Naive thymus-derived CD4-positive, alpha-beta T cell (primary cell): ENCODE data around the gene BICC1. TPM values are rescaled to one million over a fixed set of nuclear protein-coding genes. Genes with fewer than 3 reads are reported as not detected.
A peak's percentile ranks its signal among the peaks of the same experiment; 100 is the strongest.

Experiments used
- ATAC-seq: fragments of 150-1000 bp; cut with Tn5 transposase; 2 replicates; pipeline ENCODE4 v1.10.0; 2021; ENCODE audit warnings: mild to moderate bottlenecking, moderate library complexity
- CTCF ChIA-PET: fragments of 350-600 bp; sonication (Branson Sonifier 250); formaldehyde crosslinking; loops from one replicate; lab custom pipeline; 2021; ENCODE audit warnings: antibody characterized with exemption; lab: Charles Lee
- POLR2A ChIA-PET: fragments of 350-600 bp; sonication (Branson Sonifier 250); formaldehyde crosslinking; loops from one replicate; lab custom pipeline; 2021; ENCODE audit warnings: antibody characterized with exemption, inconsistent platforms; lab: Charles Lee
- DNase-seq, 9 donors: peaks; one replicate each; pipeline versions ENCODE4 v3.0.0 to v3.0.0-alpha.2; 2020 to 2022; ENCODE audit warnings: mixed read lengths in 1 of 9
- H3K27ac ChIP-seq: one replicate; pipeline ENCODE4 v1.7.0; 2013; ENCODE audit warnings: mild to moderate bottlenecking, low read depth, low read length, moderate library complexity
- H3K27me3 ChIP-seq, 2 donors: one replicate each; pipeline ENCODE4 v1.7.0; 2013; ENCODE audit warnings: low read length in 2 of 2, mild to moderate bottlenecking in 2 of 2, moderate library complexity in 2 of 2; ENCODE audit not compliant: control insufficient read depth in 2 of 2, insufficient read depth in 2 of 2
- H3K36me3 ChIP-seq, 3 experiments: 1 replicate in 2 of 3; 2 replicates in 1 of 3; pipeline ENCODE4 v1.7.0; 2013; ENCODE audit warnings: low read length in 3 of 3, mild to moderate bottlenecking in 3 of 3, moderate library complexity in 1 of 3; ENCODE audit not compliant: insufficient read depth in 3 of 3, control insufficient read depth in 2 of 3
- H3K4me1 ChIP-seq, 2 donors: one replicate each; pipeline ENCODE4 v1.7.0; 2013; ENCODE audit warnings: low read length in 2 of 2, mild to moderate bottlenecking in 2 of 2, moderate library complexity in 1 of 2; ENCODE audit not compliant: control insufficient read depth in 2 of 2, insufficient read depth in 2 of 2
- H3K4me3 ChIP-seq: 2 replicates; pipeline ENCODE4 v1.7.0; 2013; ENCODE audit warnings: mild to moderate bottlenecking, low read length
- H3K9me3 ChIP-seq, 3 experiments: 1 replicate in 2 of 3; 2 replicates in 1 of 3; pipeline ENCODE4 v1.7.0; 2013; ENCODE audit warnings: low read length in 3 of 3; ENCODE audit not compliant: control insufficient read depth in 2 of 3
- H3K27ac Mint-ChIP-seq, 9 donors: one replicate each; pipeline ENCODE4 v1.8.0; 2020 to 2022; ENCODE audit warnings: mixed read lengths in 9 of 9, mild to moderate bottlenecking in 8 of 9, moderate library complexity in 5 of 9, inconsistent platforms in 2 of 9
- H3K27me3 Mint-ChIP-seq, 5 donors: one replicate each; pipeline ENCODE4 v1.8.0; 2021 to 2022; ENCODE audit warnings: mixed read lengths in 5 of 5, mild to moderate bottlenecking in 1 of 5
- H3K36me3 Mint-ChIP-seq, 5 donors: one replicate each; pipeline ENCODE4 v1.8.0; 2020 to 2022; ENCODE audit warnings: mixed read lengths in 5 of 5, mild to moderate bottlenecking in 3 of 5, inconsistent platforms in 1 of 5
- H3K4me1 Mint-ChIP-seq, 7 donors: one replicate each; pipeline ENCODE4 v1.8.0; 2020 to 2022; ENCODE audit warnings: mixed read lengths in 7 of 7, mild to moderate bottlenecking in 3 of 7, inconsistent platforms in 1 of 7
- H3K4me3 Mint-ChIP-seq, 10 donors: one replicate each; pipeline ENCODE4 v1.8.0; 2020 to 2022; ENCODE audit warnings: mild to moderate bottlenecking in 10 of 10, mixed read lengths in 10 of 10, moderate library complexity in 6 of 10, inconsistent platforms in 2 of 10
- H3K9me3 Mint-ChIP-seq, 11 donors: one replicate each; pipeline ENCODE4 v1.8.0; 2020 to 2022; ENCODE audit warnings: mixed read lengths in 11 of 11, mild to moderate bottlenecking in 4 of 11, inconsistent platforms in 1 of 11, moderate library complexity in 1 of 11
- intact Hi-C, 2 donors: fragments of 100-400 bp; cut with micrococcal nuclease; formaldehyde crosslinking; loops; one replicate each; pipeline ENCODE4 v1.15.1; 2023
- polyA plus RNA-seq, 2 donors: library from polyadenylated mRNA; unstranded; fragments of 300-500 nt; fragmentation: Illumina TruSeq; gene quantifications; one replicate each; pipeline ENCODE4 v1.2.3, GENCODE V29; 2021
- total RNA-seq, 6 experiments: library from RNA in 5 of 6; stranded (reverse) in 5 of 6; gene quantifications; 1 replicate in 5 of 6; 2 replicates in 1 of 6; pipeline ENCODE4 v1.2.3 and lab custom pipeline; 2021 to 2026

BICC1 gene
- total and polyA plus RNA-seq, 7 experiments from 2014 or later: 0.05 to 0.10 TPM; not detected in 5

DNA sequence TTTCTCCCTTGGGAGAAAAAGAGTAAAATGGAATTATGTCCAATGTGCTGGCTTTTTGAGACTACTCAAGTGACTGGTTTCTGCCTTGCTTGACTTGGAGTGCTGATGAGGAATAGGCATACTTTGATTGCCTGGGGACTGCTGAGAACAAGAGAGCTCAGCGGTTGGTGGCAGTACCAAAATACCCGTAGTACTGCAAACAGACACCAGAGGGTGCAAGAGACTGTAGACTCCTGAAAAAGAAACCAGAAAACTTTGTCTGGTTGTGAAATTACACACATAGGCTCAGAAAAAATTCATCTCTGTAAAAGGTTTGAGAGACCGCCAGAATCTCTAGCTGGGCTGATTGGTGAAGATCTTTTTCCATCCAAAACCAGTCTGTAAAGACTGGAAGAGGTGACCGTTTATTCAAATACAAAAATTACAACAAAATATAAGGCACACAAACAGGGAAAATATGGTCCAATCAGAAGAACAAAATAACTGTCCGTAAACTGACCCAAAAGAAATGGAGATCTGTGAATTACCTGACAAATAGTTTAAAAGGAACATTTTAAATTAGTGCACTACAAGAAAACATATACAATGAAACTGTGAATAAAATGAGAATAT lies 18.5 kb downstream of the BICC1 start:
- Histone ChIP-seq H3K4me3 (no peak overlapping the region), H3K27ac (no peak overlapping the region), H3K36me3 (no peaks in the 10 kb centered on the region), H3K27me3 (no peaks in the 10 kb centered on the region), H3K4me1 (no peaks in the 10 kb centered on the region), H3K9me3 (no peaks in the 10 kb centered on the region)
- H3K36me3 Mint-ChIP-seq: peaks cover 0 to 7% (median 0%) of the 10 kb centered on the region in 5 donors
- intact Hi-C loops: loop anchor here (1.0 to 10.0 kb wide), 2 partner anchors 232 to 236 kb away; no protein-coding TSS in a partner anchor
- ChIA-PET CTCF (no interaction called here), POLR2A (no interaction called here)
- ATAC-seq (peak; percentile 78), DNase-seq (peak in 7 of 9 donors; percentile 3 to 46 (median 22))
- H3K27me3 Mint-ChIP-seq: peaks cover 2 to 33% (median 22%) of the 10 kb centered on the region in 5 donors
- no peak overlapping the region for H3K27ac Mint-ChIP-seq
- H3K4me1 Mint-ChIP-seq: no peaks in the 10 kb centered on the region
- peaks cover 0 to 36% (median 8%) of the 10 kb centered on the region in 11 donors for H3K9me3 Mint-ChIP-seq
- no peak overlapping the region for H3K4me3 Mint-ChIP-seq

DNA sequence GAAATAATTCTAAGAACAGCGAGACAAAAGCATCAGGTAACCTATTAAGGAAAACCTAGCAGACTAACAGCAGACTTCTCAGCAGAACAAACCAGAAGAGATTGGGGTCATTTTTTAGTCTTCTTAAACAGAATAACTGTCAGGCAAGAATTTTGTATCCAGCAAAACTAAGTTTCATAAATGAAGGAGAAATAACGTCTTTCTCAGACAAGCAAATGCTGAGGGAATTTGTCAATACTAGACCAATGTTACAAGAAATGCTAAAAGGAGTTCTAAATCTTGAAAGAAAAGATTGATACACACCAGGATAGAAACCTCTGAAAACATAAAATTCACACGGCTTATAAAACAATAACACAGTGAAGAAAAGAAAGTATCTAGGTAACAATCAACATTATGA lies 22.6 kb downstream of the BICC1 start:
- no peak overlapping the region for H3K4me3 Mint-ChIP-seq
- no peak overlapping the region for H3K27ac Mint-ChIP-seq
- Histone ChIP-seq H3K27me3 (no peaks in the 10 kb centered on the region), H3K36me3 (no peaks in the 10 kb centered on the region), H3K4me3 (no peak overlapping the region), H3K9me3 (no peaks in the 10 kb centered on the region), H3K27ac (no peak overlapping the region), H3K4me1 (no peaks in the 10 kb centered on the region)
- ChIA-PET CTCF (no interaction called here), POLR2A (no interaction called here)
- H3K9me3 Mint-ChIP-seq: peaks cover 0 to 53% (median 11%) of the 10 kb centered on the region in 11 donors
- intact Hi-C loops: loop anchor here in 1 of 2 donors (10.0 kb wide), 1 partner anchor 241 kb away; no protein-coding TSS in a partner anchor
- peaks cover 0 to 7% (median 0%) of the 10 kb centered on the region in 5 donors for H3K36me3 Mint-ChIP-seq
- no peaks in the 10 kb centered on the region for H3K4me1 Mint-ChIP-seq
- ATAC-seq: no peak
- H3K27me3 Mint-ChIP-seq: peaks cover 2 to 48% (median 26%) of the 10 kb centered on the region in 5 donors
- DNase-seq: no peak

DNA sequence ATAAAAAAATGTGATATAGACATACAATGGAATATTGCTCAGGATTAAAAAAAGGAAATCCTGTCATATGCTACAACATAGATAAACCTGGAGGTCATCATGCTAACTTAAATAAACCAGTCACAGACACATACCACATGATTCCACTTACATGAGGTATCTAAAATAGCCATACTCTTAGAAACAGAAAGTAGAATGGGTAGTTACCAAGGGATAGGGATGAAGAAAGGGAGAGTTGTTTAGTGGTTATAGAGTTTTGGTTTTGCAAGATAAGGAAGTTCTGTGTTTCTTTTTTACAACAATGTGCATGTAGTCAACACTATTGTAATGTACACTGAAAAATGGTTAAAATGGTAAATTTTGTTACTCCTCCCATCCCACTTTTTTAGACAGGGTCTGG lies 30.5 kb downstream of the BICC1 start:
- Histone ChIP-seq H3K9me3 (no peaks in the 10 kb centered on the region), H3K27me3 (no peaks in the 10 kb centered on the region), H3K36me3 (no peaks in the 10 kb centered on the region), H3K4me3 (no peak overlapping the region), H3K4me1 (no peaks in the 10 kb centered on the region), H3K27ac (no peak overlapping the region)
- POLR2A ChIA-PET: no interaction called here
- Mint-ChIP-seq H3K4me1 (no peaks in the 10 kb centered on the region), H3K36me3 (no peaks in the 10 kb centered on the region), H3K27me3 (peaks cover 0 to 10% (median under 1%) of the 10 kb centered on the region in 5 donors), H3K27ac (no peak overlapping the region), H3K9me3 (peaks cover 0 to 11% (median 0%) of the 10 kb centered on the region in 11 donors), H3K4me3 (no peak overlapping the region)
- ATAC-seq (no peak), DNase-seq (no peak)
- intact Hi-C loops: no loop called here
- CTCF ChIA-PET: no interaction called here

DNA sequence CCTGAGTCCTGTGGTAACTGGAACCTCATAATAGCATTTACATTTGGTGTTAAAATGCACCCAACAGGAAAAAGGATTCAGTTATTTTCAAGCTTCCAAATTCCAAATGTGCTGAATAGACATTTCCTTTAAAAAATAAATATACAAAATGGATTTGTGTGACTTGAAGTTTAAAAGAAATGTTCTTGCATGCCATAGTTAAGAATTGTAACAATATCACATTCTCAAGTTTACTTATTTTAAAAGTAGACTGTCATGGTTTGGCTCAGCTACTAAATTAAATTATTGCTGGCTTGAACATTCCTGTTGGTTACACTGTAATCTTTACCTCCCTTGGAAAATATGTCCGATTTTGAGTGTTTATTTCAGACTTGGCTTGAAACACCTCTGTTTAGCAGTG lies 31.5 kb downstream of the BICC1 start:
- no peak overlapping the region for H3K27ac Mint-ChIP-seq
- peaks cover 0 to 3% (median 0%) of the 10 kb centered on the region in 11 donors for H3K9me3 Mint-ChIP-seq
- POLR2A ChIA-PET: no interaction called here
- Histone ChIP-seq H3K4me1 (no peaks in the 10 kb centered on the region), H3K27ac (no peak overlapping the region), H3K9me3 (no peaks in the 10 kb centered on the region), H3K36me3 (no peaks in the 10 kb centered on the region), H3K27me3 (no peaks in the 10 kb centered on the region), H3K4me3 (no peak overlapping the region)
- no peaks in the 10 kb centered on the region for H3K4me1 Mint-ChIP-seq
- no peak overlapping the region for H3K4me3 Mint-ChIP-seq
- CTCF ChIA-PET: no interaction called here
- ATAC-seq (no peak), DNase-seq (no peak)
- intact Hi-C loops: no loop called here
- peaks cover 0 to 5% (median 0%) of the 10 kb centered on the region in 5 donors for H3K27me3 Mint-ChIP-seq
- H3K36me3 Mint-ChIP-seq: no peaks in the 10 kb centered on the region

DNA sequence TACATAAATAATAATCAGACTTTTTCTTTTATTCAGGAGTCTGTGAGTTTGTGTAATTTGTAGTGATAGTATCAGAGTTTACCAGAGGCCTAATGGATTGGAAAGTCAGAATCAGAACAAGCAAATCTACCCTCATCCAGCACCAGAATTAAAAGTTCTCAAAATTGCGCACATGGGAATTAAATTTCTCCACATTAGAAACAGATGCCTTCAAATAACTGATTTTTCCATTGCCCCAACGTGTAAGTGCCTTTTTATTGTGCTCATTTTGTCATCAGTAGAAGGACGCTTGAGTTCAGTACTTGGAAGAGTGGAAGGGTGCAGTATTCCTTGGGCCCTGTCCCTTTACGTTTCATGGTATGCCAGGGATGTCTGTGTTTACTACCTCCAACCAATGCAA lies 32.8 kb downstream of the BICC1 start:
- ChIA-PET POLR2A (no interaction called here), CTCF (no interaction called here)
- Mint-ChIP-seq H3K27ac (no peak overlapping the region), H3K27me3 (peaks cover 0 to 1% (median 0%) of the 10 kb centered on the region in 5 donors), H3K9me3 (no peaks in the 10 kb centered on the region), H3K4me3 (no peak overlapping the region), H3K36me3 (no peaks in the 10 kb centered on the region), H3K4me1 (no peaks in the 10 kb centered on the region)
- H3K27me3 ChIP-seq: no peaks in the 10 kb centered on the region
- H3K4me3 ChIP-seq: no peak overlapping the region
- ATAC-seq (no peak), DNase-seq (no peak)
- H3K9me3 ChIP-seq: no peaks in the 10 kb centered on the region
- H3K27ac ChIP-seq: no peak overlapping the region
- no peaks in the 10 kb centered on the region for H3K36me3 ChIP-seq
- intact Hi-C loops: no loop called here
- H3K4me1 ChIP-seq: no peaks in the 10 kb centered on the region

DNA sequence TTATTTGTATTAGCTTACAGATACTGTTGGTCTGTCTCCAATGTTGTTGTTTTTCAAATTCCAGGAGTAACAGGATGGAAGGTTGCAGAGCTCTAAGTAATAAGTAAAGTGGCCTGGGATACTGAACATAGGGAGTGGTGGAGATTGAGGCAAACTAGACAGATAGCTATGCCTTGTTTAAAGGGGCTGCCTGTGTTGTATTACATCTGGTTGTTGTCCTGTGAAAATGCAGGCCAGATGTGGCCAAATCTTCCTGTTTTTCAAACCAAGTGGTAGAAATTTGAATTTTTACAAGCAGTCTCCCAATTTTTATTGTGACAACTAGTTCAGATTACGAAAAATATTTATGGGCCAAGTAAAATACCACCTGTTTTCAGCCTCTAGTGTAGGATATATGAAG lies 33.5 kb downstream of the BICC1 start:
- DNase-seq (no peak), ATAC-seq (no peak)
- Mint-ChIP-seq H3K4me1 (no peaks in the 10 kb centered on the region), H3K36me3 (no peaks in the 10 kb centered on the region), H3K27me3 (peaks cover 0 to 7% (median 0%) of the 10 kb centered on the region in 5 donors), H3K4me3 (no peak overlapping the region), H3K27ac (no peak overlapping the region), H3K9me3 (no peaks in the 10 kb centered on the region)
- Histone ChIP-seq H3K4me3 (no peak overlapping the region), H3K36me3 (no peaks in the 10 kb centered on the region), H3K4me1 (no peaks in the 10 kb centered on the region), H3K27me3 (no peaks in the 10 kb centered on the region), H3K9me3 (no peaks in the 10 kb centered on the region), H3K27ac (no peak overlapping the region)
- intact Hi-C loops: no loop called here
- CTCF ChIA-PET: no interaction called here
- POLR2A ChIA-PET: no interaction called here
